ENCODE data around the gene HKDC1.
A peak's percentile ranks its signal among the peaks of the same experiment; 100 is the strongest.

Gene HKDC1

DNA sequence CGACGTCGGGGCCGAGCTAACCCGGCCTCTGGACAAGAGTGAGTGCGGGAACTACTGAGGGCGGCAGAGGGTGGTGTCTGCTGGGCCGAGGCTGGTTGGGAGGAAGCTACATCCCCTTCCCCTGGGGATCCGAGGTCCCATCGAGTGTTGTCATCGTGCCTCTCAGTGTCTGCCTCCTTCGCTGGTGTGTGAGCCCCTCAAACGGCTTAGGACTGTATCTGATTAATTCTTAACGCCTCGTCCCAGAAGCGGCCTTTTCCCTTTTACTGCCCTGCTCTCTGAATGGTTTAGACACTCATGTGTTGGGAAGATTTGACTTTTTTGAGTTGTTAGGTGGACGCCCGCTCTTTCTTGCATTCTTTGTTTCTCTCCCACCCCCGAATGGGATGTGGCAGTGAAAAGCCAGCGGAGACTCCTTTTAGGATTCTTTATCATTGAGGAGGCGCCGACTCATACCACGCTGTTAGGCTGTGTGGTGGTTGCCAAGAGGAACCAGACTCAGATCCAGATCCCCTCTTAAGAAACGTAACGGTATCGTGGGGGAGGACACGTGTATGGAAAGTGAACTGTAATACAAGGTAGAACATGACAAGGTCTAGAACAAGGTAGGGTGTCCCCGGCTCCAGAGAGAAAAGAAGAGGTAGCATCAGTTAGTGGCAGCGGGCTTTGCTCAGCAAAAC is 39.5 kb upstream of the HKDC1 start:
- H3K4me3 ChIP-seq (ENCODE audit: low read depth, low read length) = peak overlapping the region; percentile 98
- DNase-seq (ENCODE audit: low read depth) = no peak
- TF ChIP-seq, protein P1, sequence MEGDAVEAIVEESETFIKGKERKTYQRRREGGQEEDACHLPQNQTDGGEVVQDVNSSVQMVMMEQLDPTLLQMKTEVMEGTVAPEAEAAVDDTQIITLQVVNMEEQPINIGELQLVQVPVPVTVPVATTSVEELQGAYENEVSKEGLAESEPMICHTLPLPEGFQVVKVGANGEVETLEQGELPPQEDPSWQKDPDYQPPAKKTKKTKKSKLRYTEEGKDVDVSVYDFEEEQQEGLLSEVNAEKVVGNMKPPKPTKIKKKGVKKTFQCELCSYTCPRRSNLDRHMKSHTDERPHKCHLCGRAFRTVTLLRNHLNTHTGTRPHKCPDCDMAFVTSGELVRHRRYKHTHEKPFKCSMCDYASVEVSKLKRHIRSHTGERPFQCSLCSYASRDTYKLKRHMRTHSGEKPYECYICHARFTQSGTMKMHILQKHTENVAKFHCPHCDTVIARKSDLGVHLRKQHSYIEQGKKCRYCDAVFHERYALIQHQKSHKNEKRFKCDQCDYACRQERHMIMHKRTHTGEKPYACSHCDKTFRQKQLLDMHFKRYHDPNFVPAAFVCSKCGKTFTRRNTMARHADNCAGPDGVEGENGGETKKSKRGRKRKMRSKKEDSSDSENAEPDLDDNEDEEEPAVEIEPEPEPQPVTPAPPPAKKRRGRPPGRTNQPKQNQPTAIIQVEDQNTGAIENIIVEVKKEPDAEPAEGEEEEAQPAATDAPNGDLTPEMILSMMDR (IDR thresholded peaks at IDR 0.05; ENCODE audit: low read depth, low read length, missing control alignments) = no peak
- in situ Hi-C loops (cut with HindIII; ENCODE audit: low sequenced_read_pairs) = no loop called here

DNA sequence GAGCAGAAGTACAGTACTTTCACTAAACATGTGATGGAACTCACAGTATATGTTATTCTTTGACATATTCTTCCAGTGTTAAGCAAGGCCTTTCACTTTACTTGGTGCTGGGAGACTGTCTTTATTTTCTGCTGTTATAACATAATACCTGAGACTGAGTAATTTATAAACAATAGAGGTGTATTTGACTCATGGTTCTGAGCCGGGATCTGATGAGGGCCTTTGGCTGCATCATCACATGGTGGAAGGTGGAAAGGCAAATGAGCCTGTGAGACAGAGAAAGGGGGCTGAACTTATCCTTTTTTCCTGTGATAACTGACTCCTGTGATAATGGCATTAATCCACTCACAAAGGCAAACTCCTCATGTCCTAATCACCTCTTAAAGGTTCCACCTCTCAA is 38.7 kb upstream of the HKDC1 start:
- TF ChIP-seq, protein P1 (IDR thresholded peaks at IDR 0.05; ENCODE audit: low read depth, low read length, missing control alignments) = no peak
- no peak for DNase-seq (ENCODE audit: low read depth)
- H3K4me3 ChIP-seq (ENCODE audit: low read depth, low read length) = peak overlapping the region; percentile 98
- in situ Hi-C loops (cut with HindIII; ENCODE audit: low sequenced_read_pairs) = no loop called here

DNA sequence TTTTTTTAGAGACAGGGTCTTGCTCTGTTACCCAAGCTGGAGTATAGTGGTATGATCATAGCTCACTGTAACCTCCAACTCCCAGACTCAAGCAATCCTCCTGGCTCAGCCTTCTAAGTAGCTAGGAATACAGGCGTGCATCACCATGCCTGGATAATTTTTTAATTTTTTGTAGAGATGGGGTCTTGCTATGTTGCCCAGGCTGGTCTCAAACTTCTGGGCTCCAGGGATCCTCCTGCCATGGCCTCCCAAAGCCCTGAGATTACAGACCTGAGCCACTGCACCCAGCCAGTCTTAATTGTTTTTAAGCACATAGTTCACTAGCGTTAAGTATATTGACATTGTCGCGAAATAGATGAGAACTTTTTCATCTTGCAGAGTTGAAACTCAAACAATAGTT is 38.1 kb upstream of the HKDC1 start:
- no peak for DNase-seq (ENCODE audit: low read depth)

DNA sequence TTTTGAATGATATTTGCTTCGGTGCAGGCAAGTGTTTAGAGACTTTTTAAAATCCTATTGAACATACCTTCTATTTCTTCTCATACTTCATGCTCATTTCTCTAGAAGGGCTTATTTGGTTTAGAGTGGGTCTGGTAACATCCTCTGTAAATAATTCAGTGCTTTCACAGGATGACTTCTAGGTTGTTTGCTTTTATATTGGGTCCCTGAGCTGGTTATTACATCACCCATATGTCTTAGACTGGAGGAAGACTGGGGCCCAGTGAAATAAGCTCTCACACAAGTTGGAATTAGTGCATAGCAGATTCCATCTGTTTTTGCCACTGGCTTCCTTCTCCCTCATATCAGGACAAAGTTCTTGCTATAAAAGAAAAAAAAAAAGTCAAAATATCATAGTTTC is 33.6 kb upstream of the HKDC1 start:
- in situ Hi-C loops (cut with HindIII; ENCODE audit: low sequenced_read_pairs) = no loop called here
- TF ChIP-seq, protein P1 (IDR thresholded peaks at IDR 0.05; ENCODE audit: low read depth, low read length, missing control alignments) = no peak
- H3K4me3 ChIP-seq (ENCODE audit: low read depth, low read length) = no peak overlapping the region
- DNase-seq (ENCODE audit: low read depth) = no peak

More for the DNA sequence above, 38.1 kb upstream of the HKDC1 start:
- TF ChIP-seq, protein P1 (IDR thresholded peaks at IDR 0.05; ENCODE audit: low read depth, low read length, missing control alignments) = no peak
- in situ Hi-C loops (cut with HindIII; ENCODE audit: low sequenced_read_pairs) = no loop called here
- H3K4me3 ChIP-seq (ENCODE audit: low read depth, low read length) = no peak overlapping the region

DNA sequence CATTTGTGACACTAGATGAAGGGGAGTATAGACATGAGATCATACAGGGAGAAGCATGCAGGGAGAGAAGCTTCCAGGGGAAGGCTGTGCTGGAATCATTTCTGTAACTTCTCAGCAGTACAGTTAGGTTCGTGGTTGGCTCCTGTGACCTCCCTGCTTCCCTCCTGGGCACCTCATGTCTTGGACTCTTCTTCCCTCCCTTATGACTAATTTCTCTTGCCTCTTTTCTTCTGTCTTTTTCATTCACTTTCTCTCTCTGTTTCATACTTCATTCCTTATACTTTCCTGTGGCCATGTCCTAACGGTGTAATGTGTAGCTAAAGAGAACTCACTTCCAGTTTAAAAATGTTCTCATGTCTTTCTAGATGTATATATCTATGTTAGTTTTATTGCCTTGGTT is 19.1 kb upstream of the HKDC1 start:
- H3K4me3 ChIP-seq (ENCODE audit: low read depth, low read length) = no peak overlapping the region
- DNase-seq (ENCODE audit: low read depth) = no peak
- in situ Hi-C loops (cut with HindIII; ENCODE audit: low sequenced_read_pairs) = no loop called here
- TF ChIP-seq, protein P1 (IDR thresholded peaks at IDR 0.05; ENCODE audit: low read depth, low read length, missing control alignments) = no peak

DNA sequence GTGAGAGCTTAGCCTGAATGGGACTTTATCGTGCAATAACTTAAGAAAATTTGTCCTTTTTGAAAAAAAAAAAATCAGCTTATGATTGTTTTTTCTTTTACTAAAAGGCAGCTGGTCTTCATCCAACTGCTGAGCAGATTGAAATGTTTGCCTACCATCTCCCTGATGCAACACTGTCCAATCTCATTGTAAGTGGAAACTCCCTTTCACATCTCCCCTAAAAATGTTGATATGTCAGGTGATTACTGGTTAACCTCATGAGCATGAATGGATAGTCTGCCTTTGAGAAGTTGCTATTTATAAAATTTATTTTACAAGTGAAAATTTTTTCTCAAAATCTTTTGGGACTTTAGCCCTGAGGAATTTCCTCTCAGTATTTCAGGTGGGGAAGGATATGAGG is 17.8 kb upstream of the HKDC1 start:
- TF ChIP-seq, protein P1 (IDR thresholded peaks at IDR 0.05; ENCODE audit: low read depth, low read length, missing control alignments) = no peak
- no peak for DNase-seq (ENCODE audit: low read depth)
- in situ Hi-C loops (cut with HindIII; ENCODE audit: low sequenced_read_pairs) = no loop called here
- H3K4me3 ChIP-seq (ENCODE audit: low read depth, low read length) = no peak overlapping the region
